ENCODE data around the gene MTNR1A. TPM values are rescaled to one million over a fixed set of nuclear protein-coding genes. Genes with fewer than 3 reads are reported as not detected.

The MTNR1A gene
- total RNA-seq, 1 experiment from 2014 or later = not detected

DNA sequence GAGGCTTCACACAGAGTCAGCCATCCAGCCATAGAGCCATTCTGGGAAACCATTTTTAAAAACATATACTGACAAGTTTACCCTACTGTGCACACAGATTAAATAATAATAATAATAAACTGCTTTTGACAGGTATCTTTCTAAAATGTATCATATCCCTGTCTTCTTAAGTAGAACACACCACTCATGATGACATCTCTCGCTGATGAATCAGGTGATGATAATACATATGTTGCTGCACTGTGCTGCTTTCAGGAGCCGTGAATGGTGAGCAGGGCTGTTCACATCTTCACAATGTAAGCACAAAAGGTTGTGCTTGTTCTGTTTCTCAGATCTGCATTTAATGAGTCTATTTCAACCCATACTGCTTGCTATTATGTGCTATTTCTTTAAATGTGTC is 3.5 kb downstream of the MTNR1A start:
- Histone ChIP-seq H3K27me3 (replicated peaks; ENCODE audit: control insufficient read depth, insufficient read depth, low read length) (no peaks in the 10 kb centered on the region; the same call in 1 of the 2 replicates), H3K36me3 (ENCODE audit: control insufficient read depth, insufficient read depth, low read length) (no peaks in the 10 kb centered on the region), H3K9me3 (no peaks in the 10 kb centered on the region), H3K4me1 (no peaks in the 10 kb centered on the region), H3K4me3 (ENCODE audit: low read depth, low read length) (no peak overlapping the region)
- ChIA-PET POLR2A (no interaction called here), CTCF (no interaction called here)
- H3K9me3 Mint-ChIP-seq (ENCODE audit: unreplicated experiment) = peaks cover 11% of the 10 kb centered on the region
- H3K4me3 Mint-ChIP-seq (ENCODE audit: unreplicated experiment) = no peak overlapping the region
- peaks cover 25% of the 10 kb centered on the region for H3K27me3 Mint-ChIP-seq (ENCODE audit: insufficient read depth, unreplicated experiment)
- intact Hi-C loops (cut with micrococcal nuclease; ENCODE audit: unreplicated experiment) = no loop called here
- no peak overlapping the region for H3K27ac Mint-ChIP-seq (ENCODE audit: unreplicated experiment)
- BruUV-seq (replicated peaks) = no TSS peak
- no peaks in the 10 kb centered on the region for H3K36me3 Mint-ChIP-seq (ENCODE audit: insufficient read depth, unreplicated experiment)
- TF ChIP-seq, protein P1, sequence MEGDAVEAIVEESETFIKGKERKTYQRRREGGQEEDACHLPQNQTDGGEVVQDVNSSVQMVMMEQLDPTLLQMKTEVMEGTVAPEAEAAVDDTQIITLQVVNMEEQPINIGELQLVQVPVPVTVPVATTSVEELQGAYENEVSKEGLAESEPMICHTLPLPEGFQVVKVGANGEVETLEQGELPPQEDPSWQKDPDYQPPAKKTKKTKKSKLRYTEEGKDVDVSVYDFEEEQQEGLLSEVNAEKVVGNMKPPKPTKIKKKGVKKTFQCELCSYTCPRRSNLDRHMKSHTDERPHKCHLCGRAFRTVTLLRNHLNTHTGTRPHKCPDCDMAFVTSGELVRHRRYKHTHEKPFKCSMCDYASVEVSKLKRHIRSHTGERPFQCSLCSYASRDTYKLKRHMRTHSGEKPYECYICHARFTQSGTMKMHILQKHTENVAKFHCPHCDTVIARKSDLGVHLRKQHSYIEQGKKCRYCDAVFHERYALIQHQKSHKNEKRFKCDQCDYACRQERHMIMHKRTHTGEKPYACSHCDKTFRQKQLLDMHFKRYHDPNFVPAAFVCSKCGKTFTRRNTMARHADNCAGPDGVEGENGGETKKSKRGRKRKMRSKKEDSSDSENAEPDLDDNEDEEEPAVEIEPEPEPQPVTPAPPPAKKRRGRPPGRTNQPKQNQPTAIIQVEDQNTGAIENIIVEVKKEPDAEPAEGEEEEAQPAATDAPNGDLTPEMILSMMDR (IDR thresholded peaks at IDR 0.05; ENCODE audit: insufficient read depth in 1 of 2, low read depth in 1 of 2, low read length in 1 of 2, severe bottlenecking in 1 of 2, unreplicated experiment in 1 of 2) = no peak
- no peak for DNase-seq
- no peaks in the 10 kb centered on the region for H3K4me1 Mint-ChIP-seq (ENCODE audit: low read depth, unreplicated experiment)

DNA sequence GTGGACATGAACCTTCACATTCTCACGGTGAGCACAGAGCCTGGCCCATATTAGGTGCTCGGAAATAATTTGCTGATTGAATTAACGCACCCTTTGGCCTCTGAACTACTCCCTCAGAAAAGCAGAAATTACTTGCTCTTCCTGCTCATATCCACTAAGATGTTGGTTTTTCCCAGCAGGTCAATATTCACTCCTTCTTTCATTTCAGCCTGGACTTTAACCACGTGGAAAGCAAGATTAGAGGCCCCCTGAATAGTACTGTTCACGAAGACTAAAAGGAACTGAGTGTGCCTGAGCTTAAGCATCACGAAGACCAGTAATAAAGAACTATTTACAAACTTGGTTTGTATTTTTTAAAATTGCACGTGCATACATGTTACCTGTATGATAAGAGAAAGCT is 9.9 kb downstream of the MTNR1A start:
- H3K4me3 ChIP-seq (ENCODE audit: low read depth, low read length) = no peak overlapping the region
- Mint-ChIP-seq H3K27ac (ENCODE audit: unreplicated experiment) (no peak overlapping the region), H3K27me3 (ENCODE audit: insufficient read depth, unreplicated experiment) (peaks cover 11% of the 10 kb centered on the region), H3K36me3 (ENCODE audit: insufficient read depth, unreplicated experiment) (no peaks in the 10 kb centered on the region), H3K9me3 (ENCODE audit: unreplicated experiment) (peaks cover 16% of the 10 kb centered on the region), H3K4me1 (ENCODE audit: low read depth, unreplicated experiment) (no peaks in the 10 kb centered on the region), H3K4me3 (ENCODE audit: unreplicated experiment) (no peak overlapping the region)
- DNase-seq = no peak
- ChIA-PET POLR2A (no interaction called here), CTCF (no interaction called here)
- H3K27me3 ChIP-seq (replicated peaks; ENCODE audit: control insufficient read depth, insufficient read depth, low read length) = no peaks in the 10 kb centered on the region
- no peaks in the 10 kb centered on the region for H3K9me3 ChIP-seq
- intact Hi-C loops (cut with micrococcal nuclease; ENCODE audit: unreplicated experiment) = no loop called here
- no TSS peak for BruUV-seq (replicated peaks)
- H3K36me3 ChIP-seq (ENCODE audit: control insufficient read depth, insufficient read depth, low read length) = no peaks in the 10 kb centered on the region
- H3K4me1 ChIP-seq = no peaks in the 10 kb centered on the region
- TF ChIP-seq, protein P1 (IDR thresholded peaks at IDR 0.05; ENCODE audit: insufficient read depth in 1 of 2, low read depth in 1 of 2, low read length in 1 of 2, severe bottlenecking in 1 of 2, unreplicated experiment in 1 of 2) = no peak

DNA sequence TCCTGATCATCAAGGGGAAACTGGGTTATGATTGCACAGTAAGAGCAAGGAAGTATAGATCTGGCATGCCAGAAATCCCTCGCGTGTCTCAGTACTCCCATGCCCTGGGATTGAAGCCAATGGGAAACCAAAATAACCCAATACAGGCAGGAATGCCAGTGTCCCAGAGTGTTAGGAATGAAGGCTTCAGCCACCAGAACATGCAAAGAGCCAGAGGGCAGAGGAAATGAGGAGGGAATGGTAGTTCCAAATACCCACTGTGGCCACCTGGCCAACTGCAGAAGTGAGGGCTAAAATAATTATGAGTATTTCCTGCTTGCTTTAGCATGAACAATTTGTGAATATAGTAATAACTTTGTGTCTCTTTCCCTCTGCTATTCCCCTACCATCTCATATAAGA is 12.2 kb downstream of the MTNR1A start:
- TF ChIP-seq, protein P1 (IDR thresholded peaks at IDR 0.05; ENCODE audit: insufficient read depth in 1 of 2, low read depth in 1 of 2, low read length in 1 of 2, severe bottlenecking in 1 of 2, unreplicated experiment in 1 of 2) = no peak
- H3K27ac Mint-ChIP-seq (ENCODE audit: unreplicated experiment) = no peak overlapping the region
- H3K4me1 ChIP-seq = no peaks in the 10 kb centered on the region

More for the DNA sequence above, 12.2 kb downstream of the MTNR1A start:
- H3K9me3 Mint-ChIP-seq (ENCODE audit: unreplicated experiment) = peaks cover 16% of the 10 kb centered on the region
- CTCF ChIA-PET = no interaction called here
- Histone ChIP-seq H3K9me3 (no peaks in the 10 kb centered on the region), H3K27me3 (replicated peaks; ENCODE audit: control insufficient read depth, insufficient read depth, low read length) (no peaks in the 10 kb centered on the region), H3K4me3 (ENCODE audit: low read depth, low read length) (no peak overlapping the region), H3K36me3 (ENCODE audit: control insufficient read depth, insufficient read depth, low read length) (no peaks in the 10 kb centered on the region)
- POLR2A ChIA-PET = no interaction called here
- H3K36me3 Mint-ChIP-seq (ENCODE audit: insufficient read depth, unreplicated experiment) = no peaks in the 10 kb centered on the region
- intact Hi-C loops (cut with micrococcal nuclease; ENCODE audit: unreplicated experiment) = no loop called here
- H3K27me3 Mint-ChIP-seq (ENCODE audit: insufficient read depth, unreplicated experiment) = peaks cover 8% of the 10 kb centered on the region
- H3K4me3 Mint-ChIP-seq (ENCODE audit: unreplicated experiment) = no peak overlapping the region
- DNase-seq = no peak
- H3K4me1 Mint-ChIP-seq (ENCODE audit: low read depth, unreplicated experiment) = no peaks in the 10 kb centered on the region
- BruUV-seq (replicated peaks) = no TSS peak

All from Caco-2 (cell line).